DMS114 treated with DMSO at 0.1 percent for 48 hours (cell line): Measurements from ENCODE around the gene SPRR2B.
"Not testable (repeated sequence)": the region's sequence is repeated elsewhere in the genome, so short reads cannot be mapped to it uniquely, and the experiment has no call there.

Source experiments
- DNase-seq: peaks from one replicate; lab custom pipeline; 2025; ENCODE audit not compliant: unreplicated experiment; lab: John Stamatoyannopoulos, UW

Gene SPRR2B

GRCh38 chr1:153071511-153071910 is at the start of gene SPRR2B:
Gene SPRR2B (minus strand): TSS chr1:153071611. CDS start chr1:153070839, 772 bp downstream.
- no peak for DNase-seq

DNA sequence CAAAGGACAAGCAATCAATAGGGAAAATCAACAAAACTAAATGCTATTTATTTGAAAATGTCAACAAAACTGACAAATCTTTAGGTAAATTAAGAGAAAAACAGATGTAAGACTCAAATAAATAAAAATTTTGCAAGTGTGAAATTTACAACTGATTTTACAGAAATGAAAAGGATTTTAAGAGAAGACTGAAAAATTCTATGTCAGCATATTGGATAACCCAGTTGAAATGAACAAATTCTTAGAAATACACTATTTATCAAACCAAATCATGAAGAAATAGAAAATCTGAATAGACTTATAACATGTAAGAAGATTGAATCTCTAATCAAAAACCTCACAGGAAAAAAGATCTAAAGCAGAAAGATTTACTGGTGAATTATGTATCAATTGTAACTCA is 49.5 kb upstream of the SPRR2B start:
- no peak for DNase-seq

- no peak for DNase-seq
These were observed 48.1 kb upstream of the SPRR2B start for GRCh38 chr1:153119491-153119971.

GRCh38 chr1:153115264-153115663 is 43.9 kb upstream of the SPRR2B start:
- DNase-seq, result not testable (repeated sequence)

DNA sequence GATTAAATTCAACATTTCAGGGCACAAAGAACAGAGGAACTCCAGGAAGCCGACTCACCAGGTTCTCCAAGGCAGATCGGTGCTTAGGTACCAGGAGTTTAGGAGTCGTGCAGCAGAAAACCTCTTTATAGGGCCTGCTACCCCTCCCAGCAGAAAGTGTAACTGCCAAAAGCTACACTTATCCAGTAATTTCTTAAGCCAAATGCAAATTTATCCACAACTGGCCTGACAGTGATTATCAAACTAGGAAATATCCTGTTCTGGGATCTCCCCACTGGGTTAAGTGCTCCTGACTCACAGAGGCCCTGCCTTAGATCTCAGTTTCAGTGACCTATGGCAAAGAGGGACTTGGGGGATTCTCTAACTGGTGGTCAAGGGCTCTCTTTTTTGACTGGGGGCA is 42.0 kb upstream of the SPRR2B start, which contains the start of gene SPRR2F:
Gene SPRR2F, minus strand, starts transcription at position 101 of the 400 bp plus-strand sequence. CDS start 783 bp downstream, outside the sequence.
- DNase-seq, result no peak

DNA sequence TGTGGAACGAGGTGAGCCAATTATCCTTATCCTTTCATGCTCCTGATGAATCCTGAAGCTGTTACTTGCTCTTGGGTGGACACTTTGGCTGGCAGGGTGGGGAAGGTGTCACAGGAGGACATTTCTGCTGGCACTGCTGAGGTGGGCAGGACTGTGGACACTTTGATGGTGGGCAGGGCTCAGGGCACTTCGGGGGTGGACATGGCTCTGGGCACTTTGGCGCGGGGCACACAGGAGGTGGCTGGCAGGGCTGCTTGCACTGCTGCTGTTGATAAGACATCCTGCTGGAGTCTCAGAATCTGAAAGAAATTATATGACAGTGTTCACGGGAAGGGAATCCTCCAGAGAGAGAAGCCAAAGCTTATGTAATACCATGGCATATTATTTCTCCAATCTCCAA is 41.0 kb upstream of the SPRR2B start:
- DNase-seq, result not testable (repeated sequence)

- DNase-seq, result no peak
These were observed 28.8 kb upstream of the SPRR2B start for GRCh38 chr1:153100245-153100644.

DNA sequence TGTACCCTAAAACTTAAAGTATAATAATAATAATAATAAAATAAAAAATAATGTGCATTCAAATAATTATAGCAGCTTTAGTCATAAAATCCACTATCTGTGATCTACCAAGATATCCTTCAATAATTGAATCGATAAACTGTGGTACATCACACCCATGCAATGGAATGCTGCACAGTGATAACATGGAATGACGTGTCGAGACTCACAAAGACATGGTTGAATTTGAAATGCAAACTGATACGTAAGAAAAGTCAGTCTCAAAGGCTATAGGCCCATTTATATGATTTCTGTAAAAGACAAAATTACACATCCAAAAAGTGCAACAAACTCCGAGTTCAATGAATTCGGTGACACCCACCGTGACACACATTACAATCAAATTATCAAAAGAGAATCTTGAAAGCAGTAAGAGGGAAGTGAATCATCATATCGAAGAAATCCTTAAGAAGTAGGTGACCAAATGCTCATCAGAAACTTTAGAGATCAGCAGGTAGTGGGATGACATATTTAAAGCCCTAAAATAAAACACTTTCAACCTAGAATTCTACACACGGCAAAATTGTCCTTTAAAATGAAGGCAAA is 28.1 kb upstream of the SPRR2B start:
- DNase-seq, result no peak

- DNase-seq, result no peak
These were observed 24.4 kb upstream of the SPRR2B start for GRCh38 chr1:153095764-153096163.

DNA sequence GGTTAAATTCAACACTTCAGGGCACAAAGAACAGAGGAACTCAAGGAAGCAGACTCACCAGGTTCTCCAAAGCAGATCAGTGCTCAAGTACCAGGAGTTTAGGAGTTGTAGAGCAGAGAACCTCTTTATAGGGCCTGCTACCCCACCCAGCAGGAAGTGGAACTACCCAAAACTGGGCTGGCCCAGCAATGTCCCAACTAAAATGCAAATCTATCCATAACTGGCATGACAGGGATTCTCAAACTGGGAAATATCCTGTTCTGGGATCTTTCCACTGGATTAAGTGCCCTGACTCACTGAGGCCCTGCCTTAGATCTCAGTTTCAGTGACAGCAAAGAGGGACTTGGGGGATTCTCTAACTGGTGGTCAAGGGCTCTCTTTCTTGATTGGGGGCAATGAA is 23.0 kb upstream of the SPRR2B start, which contains the start of gene SPRR2E:
Gene SPRR2E, minus strand, starts transcription at position 101 of the 400 bp plus-strand sequence. CDS start 775 bp downstream, outside the sequence.
- no peak for DNase-seq

DNA sequence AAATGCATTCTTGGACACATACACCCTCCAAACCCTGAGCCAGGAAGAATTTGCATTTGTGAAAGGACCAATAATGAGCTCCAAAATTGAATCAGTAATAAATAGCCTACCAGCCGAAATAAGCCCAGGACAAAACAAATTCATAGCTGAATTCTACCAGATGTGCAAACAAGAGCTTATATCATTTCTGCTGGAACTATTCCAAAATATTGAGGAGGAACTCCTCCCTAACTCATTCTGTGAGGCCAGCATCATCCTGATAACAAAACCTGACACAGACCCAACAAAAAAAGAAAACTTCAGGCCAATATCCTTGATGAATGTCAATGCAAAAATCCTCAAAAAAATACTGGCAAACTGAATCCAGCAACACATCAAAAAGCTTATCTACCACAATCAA is 16.2 kb upstream of the SPRR2B start:
- no peak for DNase-seq

GRCh38 chr1:153081736-153082135 is 10.3 kb upstream of the SPRR2B start:
- no peak for DNase-seq

- DNase-seq, result no peak
These were observed 1.7 kb upstream of the SPRR2B start for GRCh38 chr1:153072806-153073726.

DNA sequence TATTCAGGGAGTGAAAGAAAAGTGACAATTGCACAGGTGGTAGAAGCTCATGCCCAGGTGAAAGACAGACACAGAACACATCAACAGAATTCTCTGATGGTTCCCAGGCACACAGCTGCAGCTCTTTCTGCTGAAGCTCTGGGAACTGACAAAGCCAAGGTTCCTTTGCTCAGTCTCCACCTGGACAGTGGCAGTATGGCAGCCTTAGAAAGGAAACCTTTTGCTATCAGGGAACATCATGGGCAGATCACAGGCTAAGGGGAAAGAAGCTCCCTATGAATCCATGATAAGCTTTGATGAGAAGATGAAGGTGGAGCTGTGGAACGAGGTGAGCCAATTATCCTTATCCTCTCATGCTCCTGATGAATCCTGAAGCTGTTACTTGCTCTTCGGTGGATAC is 1.2 kb downstream of the SPRR2B start:
- DNase-seq, result no peak

DNA sequence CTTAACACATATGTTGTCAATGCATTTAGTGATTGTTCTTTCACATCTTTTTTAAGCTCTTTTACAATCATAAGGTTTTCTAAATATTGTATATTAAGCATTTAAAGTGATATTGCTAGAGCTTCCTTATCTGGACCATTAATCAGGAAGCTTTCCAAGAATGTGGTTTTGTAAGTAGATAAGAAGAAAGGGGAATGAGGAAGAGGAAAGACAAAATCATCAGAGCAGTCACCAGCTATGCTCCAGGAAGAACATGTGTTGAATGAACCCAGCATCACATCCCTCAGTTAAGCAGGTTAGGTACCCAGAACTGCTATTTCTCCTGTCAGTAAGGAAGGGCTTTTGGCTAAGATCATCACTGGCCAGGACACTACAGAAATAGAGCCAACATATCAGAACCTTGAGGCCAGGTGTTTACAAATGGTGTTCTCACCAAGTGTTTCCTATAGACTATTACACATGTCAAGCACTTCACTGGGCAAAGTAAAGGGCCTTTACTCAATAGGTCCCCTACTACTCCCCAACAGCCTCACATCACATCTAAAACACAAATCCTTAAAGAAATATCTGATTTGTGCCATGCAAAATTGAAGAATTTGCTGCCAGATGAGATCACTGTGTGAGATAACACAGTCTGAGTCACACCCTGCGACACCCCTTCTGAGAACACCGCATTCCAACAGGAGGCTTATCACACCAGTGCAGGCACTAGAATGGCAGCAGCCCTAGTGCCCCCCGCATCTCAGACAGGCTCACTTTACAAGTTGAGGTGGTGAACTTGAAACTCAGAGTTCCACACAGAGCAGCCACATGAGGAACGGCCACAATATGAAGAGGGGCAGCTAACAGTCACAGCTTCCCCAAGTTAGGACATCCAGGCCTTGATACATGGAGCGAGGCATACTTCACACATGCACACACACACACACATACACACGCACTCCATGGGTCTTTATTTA is 12.3 kb downstream of the SPRR2B start:
- no peak for DNase-seq

DNA sequence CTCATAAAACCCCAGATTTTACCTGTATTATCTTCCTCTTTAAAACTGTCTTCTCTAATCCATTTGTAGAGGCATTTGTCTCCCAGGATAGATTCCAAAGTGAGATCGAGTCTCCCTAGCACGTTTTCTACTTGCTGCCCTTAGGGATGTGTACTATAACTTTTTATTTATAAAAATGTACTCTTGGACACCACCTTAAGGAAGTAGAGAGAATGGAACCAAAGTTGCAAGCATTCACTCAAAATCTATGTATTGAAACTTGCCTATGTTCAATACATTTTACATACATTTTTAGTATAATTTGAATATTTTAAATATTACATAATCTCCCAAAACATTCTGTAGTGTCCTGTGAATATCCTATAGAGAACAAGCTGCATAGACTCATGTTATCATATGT is 13.3 kb downstream of the SPRR2B start:
- DNase-seq, result no peak

DNA sequence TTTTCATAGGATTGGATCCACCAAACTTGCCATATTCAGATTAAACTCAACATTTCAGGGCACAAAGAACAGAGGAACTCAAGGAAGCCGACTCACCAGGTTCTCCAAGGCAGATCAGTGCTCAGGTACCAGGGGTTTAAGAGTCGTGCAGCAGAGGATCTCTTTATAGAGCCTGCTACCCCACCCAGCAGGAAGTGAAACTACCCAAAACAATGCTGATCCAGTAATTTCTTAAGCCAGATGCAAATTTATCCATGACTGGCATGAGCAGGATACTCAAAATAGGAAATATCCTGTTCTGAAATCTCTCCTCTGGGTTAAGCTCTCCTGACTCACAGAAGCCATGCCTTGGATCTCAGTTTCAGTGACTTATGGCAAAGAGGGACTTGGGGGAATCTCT is 14.0 kb downstream of the SPRR2B start, which contains the start of gene SPRR2A:
Gene SPRR2A, minus strand, starts transcription at position 138 of the 400 bp plus-strand sequence. CDS start 777 bp downstream, outside the sequence.
- no peak for DNase-seq

DNA sequence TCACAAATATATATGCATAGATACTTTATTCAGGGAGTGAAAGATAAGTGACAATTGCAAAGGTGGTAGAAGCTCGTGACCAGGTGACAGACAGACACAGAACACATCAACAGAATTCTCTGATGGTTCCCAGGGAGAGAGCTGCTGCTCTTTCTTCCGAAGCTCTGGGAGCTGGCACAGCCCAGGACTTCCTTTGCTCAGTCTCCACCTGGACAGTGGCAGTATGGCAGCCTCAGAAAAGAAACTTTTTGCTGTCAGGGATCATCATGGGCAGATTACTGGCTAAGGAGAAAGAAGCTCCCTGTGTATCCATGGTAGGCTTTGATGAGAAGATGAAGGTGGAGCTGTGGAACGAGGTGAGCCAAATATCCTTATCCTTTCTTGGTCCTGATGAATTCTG is 15.3 kb downstream of the SPRR2B start:
- DNase-seq, result not testable (repeated sequence)

DNA sequence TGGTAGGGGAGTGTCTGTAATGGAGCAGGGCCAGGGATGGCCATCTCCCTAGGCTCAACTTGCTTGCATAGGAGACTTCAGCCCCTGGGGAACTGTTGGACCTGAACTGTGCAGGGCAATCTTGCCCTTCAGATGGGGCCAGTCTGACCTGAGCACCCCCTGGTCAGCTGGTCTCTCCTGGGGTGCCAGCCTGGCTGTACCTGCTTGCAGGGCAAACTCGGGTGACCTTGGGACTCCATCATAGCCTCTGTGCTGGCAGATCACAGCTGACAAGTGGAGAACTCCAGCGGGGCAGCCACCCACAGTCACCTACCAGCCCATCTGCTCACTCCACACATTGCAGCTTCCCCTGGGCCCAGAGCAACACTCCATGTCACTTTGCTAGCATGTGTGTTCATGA is 22.2 kb downstream of the SPRR2B start:
- no peak for DNase-seq

GRCh38 chr1:153040950-153041631 is 30.3 kb downstream of the SPRR2B start, which contains the start of gene SPRR2D:
Gene SPRR2D (minus strand): TSS chr1:153041120. CDS start chr1:153040346, 774 bp downstream.
- no peak for DNase-seq
